ENCODE data around the gene DCLK1. TPM values are rescaled to one million over a fixed set of nuclear protein-coding genes. Genes with fewer than 3 reads are reported as not detected.

Gene DCLK1
- total and polyA plus RNA-seq, 4 donors = 0.04 to 0.56 (median 0.20) TPM

DNA sequence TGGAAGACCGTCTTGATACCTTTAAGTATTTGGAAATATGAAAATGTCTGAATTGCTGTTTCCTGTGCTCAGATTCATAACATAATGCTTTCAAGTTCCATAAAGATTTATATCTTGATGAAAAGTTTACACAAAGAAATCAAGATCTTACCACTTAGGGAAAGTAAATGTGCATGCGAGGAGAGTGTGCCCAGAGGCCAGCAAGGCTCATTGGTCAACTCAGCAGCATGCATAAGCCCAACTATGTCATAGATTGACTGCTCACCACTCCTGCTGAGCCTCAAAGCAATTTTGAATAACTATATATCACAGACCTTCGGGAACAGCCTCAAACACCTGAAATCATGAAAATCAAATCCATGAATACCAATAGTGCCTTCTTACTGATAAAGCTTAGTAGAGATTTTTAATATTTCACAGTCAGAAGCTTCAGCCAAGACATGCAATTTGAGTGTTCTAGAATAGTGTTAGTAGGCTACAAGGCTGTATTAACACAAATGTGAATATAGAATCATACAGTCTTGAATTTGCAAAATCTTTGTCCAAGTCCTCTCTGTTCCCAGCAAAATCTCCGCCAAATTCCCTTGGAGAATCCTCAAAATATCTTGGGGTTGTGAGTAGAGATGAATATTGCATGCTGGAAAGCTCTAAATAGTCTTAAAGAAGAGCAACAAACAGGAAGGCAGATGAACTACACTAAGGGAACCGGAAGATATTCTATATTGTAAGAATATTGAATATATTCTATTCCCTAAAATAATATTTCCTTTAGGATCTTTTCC lies 124.1 kb downstream of the DCLK1 start:
- H3K9me3 ChIP-seq (ENCODE audit: control insufficient read depth in 4 of 4, low read length in 3 of 4) = no peaks in the 10 kb centered on the region
- H3K4me3 ChIP-seq (ENCODE audit: low read depth in 1 of 3, low read length in 3 of 3) = no peak overlapping the region
- WGBS = 58% methylated on average over 5 of the region's 5 CpGs
- H3K9ac ChIP-seq (ENCODE audit: low read depth in 1 of 2, low read length in 2 of 2) = no peak overlapping the region
- no peak overlapping the region for H3K27ac ChIP-seq (ENCODE audit: low read depth in 1 of 2, low read length in 2 of 2)
- no peaks in the 10 kb centered on the region for H3K4me1 ChIP-seq (ENCODE audit: control insufficient read depth in 4 of 4, insufficient read depth in 4 of 4, low read length in 3 of 4)
- H3K36me3 ChIP-seq (ENCODE audit: control insufficient read depth in 4 of 4, insufficient read depth in 3 of 4, low read depth in 1 of 4, low read length in 3 of 4) = no peaks in the 10 kb centered on the region
- no peak for TF ChIP-seq SP1 (IDR thresholded peaks at IDR 0.05)
- H3K27me3 ChIP-seq (ENCODE audit: control insufficient read depth in 4 of 4, insufficient read depth in 4 of 4, low read length in 3 of 4) = no peaks in the 10 kb centered on the region
- DNase-seq (ENCODE audit: low spot score) = no peak

DNA sequence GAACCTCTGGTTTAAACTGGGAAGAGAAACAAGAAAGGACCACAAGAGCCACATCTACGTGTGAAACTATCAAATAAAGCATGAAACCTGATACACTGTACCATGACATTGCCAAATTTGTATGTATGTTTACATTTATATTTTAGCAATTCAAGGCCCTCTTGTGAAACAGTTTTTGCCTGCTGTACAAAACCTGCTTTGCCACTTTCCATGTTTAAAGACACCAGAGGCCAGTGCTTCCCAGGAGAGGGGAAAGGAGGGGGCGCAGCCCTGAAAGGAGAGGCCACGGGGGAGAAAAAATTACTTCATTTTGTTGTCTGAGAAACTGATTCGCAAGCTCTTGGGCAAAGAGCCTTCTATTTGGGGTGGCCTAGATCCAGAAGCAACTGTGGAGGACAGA lies 124.8 kb downstream of the DCLK1 start:
- no peak overlapping the region for H3K4me3 ChIP-seq (ENCODE audit: low read depth in 1 of 3, low read length in 3 of 3)
- DNase-seq (ENCODE audit: low spot score) = no peak
- H3K27ac ChIP-seq (ENCODE audit: low read depth in 1 of 2, low read length in 2 of 2) = no peak overlapping the region
- no peak overlapping the region for H3K9ac ChIP-seq (ENCODE audit: low read depth in 1 of 2, low read length in 2 of 2)
- WGBS = 73% methylated on average over 4 of the region's 4 CpGs
- no peaks in the 10 kb centered on the region for H3K36me3 ChIP-seq (ENCODE audit: control insufficient read depth in 4 of 4, insufficient read depth in 3 of 4, low read depth in 1 of 4, low read length in 3 of 4)
- no peaks in the 10 kb centered on the region for H3K4me1 ChIP-seq (ENCODE audit: control insufficient read depth in 4 of 4, insufficient read depth in 4 of 4, low read length in 3 of 4)
- H3K27me3 ChIP-seq (ENCODE audit: control insufficient read depth in 4 of 4, insufficient read depth in 4 of 4, low read length in 3 of 4) = no peaks in the 10 kb centered on the region
- H3K9me3 ChIP-seq (ENCODE audit: control insufficient read depth in 4 of 4, low read length in 3 of 4) = no peaks in the 10 kb centered on the region
- TF ChIP-seq HNF4G (IDR thresholded peaks at IDR 0.05) = no peak
- no peak for TF ChIP-seq SP1 (IDR thresholded peaks at IDR 0.05)

DNA sequence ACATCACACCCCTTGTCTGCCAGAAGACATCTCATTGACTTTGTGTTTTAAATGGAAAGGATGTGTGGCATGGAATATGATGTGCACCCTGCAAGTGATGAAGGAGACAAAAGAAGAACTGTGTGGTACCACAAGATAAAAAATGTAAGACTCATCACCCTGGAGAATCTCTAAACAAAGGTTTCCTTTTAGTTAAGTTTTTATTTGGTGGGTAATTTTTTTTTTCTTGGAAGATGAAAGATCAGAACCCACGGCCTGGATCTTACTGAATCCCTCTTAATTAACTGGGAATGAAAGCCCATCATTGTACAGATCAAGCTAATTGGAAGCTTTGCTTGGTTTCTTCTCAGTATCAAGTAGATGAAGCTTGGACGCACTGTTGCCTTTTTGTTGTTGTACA lies 129.6 kb downstream of the DCLK1 start:
- H3K9me3 ChIP-seq (ENCODE audit: control insufficient read depth in 4 of 4, low read length in 3 of 4) = no peaks in the 10 kb centered on the region
- no peak for DNase-seq (ENCODE audit: low spot score)
- H3K27ac ChIP-seq (ENCODE audit: low read depth in 1 of 2, low read length in 2 of 2) = no peak overlapping the region
- H3K27me3 ChIP-seq (ENCODE audit: control insufficient read depth in 4 of 4, insufficient read depth in 4 of 4, low read length in 3 of 4) = no peaks in the 10 kb centered on the region
- no peaks in the 10 kb centered on the region for H3K4me1 ChIP-seq (ENCODE audit: control insufficient read depth in 4 of 4, insufficient read depth in 4 of 4, low read length in 3 of 4)
- H3K4me3 ChIP-seq (ENCODE audit: low read depth in 1 of 3, low read length in 3 of 3) = no peak overlapping the region
- no peaks in the 10 kb centered on the region for H3K36me3 ChIP-seq (ENCODE audit: control insufficient read depth in 4 of 4, insufficient read depth in 3 of 4, low read depth in 1 of 4, low read length in 3 of 4)
- H3K9ac ChIP-seq (ENCODE audit: low read depth in 1 of 2, low read length in 2 of 2) = no peak overlapping the region
- TF ChIP-seq, protein P1, sequence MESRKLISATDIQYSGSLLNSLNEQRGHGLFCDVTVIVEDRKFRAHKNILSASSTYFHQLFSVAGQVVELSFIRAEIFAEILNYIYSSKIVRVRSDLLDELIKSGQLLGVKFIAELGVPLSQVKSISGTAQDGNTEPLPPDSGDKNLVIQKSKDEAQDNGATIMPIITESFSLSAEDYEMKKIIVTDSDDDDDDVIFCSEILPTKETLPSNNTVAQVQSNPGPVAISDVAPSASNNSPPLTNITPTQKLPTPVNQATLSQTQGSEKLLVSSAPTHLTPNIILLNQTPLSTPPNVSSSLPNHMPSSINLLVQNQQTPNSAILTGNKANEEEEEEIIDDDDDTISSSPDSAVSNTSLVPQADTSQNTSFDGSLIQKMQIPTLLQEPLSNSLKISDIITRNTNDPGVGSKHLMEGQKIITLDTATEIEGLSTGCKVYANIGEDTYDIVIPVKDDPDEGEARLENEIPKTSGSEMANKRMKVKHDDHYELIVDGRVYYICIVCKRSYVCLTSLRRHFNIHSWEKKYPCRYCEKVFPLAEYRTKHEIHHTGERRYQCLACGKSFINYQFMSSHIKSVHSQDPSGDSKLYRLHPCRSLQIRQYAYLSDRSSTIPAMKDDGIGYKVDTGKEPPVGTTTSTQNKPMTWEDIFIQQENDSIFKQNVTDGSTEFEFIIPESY (IDR thresholded peaks at IDR 0.05) = no peak
- TF ChIP-seq HNF4G (IDR thresholded peaks at IDR 0.05) = no peak
- TF ChIP-seq TAF1 (conservative IDR thresholded peaks at IDR 0.05) = no peak
- no peak for TF ChIP-seq GABPA (IDR thresholded peaks at IDR 0.05 in 1 of 2, conservative IDR thresholded peaks at IDR 0.05 in 1 of 2)
- no peak for TF ChIP-seq JUND (IDR thresholded peaks at IDR 0.05)
- no peak for TF ChIP-seq FOXA2 (IDR thresholded peaks at IDR 0.05)
- no peak for TF ChIP-seq RAD21 (IDR thresholded peaks at IDR 0.05)
- no peak for TF ChIP-seq RXRA (IDR thresholded peaks at IDR 0.05)
- TF ChIP-seq, protein P2, sequence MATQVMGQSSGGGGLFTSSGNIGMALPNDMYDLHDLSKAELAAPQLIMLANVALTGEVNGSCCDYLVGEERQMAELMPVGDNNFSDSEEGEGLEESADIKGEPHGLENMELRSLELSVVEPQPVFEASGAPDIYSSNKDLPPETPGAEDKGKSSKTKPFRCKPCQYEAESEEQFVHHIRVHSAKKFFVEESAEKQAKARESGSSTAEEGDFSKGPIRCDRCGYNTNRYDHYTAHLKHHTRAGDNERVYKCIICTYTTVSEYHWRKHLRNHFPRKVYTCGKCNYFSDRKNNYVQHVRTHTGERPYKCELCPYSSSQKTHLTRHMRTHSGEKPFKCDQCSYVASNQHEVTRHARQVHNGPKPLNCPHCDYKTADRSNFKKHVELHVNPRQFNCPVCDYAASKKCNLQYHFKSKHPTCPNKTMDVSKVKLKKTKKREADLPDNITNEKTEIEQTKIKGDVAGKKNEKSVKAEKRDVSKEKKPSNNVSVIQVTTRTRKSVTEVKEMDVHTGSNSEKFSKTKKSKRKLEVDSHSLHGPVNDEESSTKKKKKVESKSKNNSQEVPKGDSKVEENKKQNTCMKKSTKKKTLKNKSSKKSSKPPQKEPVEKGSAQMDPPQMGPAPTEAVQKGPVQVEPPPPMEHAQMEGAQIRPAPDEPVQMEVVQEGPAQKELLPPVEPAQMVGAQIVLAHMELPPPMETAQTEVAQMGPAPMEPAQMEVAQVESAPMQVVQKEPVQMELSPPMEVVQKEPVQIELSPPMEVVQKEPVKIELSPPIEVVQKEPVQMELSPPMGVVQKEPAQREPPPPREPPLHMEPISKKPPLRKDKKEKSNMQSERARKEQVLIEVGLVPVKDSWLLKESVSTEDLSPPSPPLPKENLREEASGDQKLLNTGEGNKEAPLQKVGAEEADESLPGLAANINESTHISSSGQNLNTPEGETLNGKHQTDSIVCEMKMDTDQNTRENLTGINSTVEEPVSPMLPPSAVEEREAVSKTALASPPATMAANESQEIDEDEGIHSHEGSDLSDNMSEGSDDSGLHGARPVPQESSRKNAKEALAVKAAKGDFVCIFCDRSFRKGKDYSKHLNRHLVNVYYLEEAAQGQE (IDR thresholded peaks at IDR 0.05) = no peak
- TF ChIP-seq NR2F2 (IDR thresholded peaks at IDR 0.05) = no peak
- TF ChIP-seq HNF4A (conservative IDR thresholded peaks at IDR 0.05) = no peak
- TF ChIP-seq, protein P3, sequence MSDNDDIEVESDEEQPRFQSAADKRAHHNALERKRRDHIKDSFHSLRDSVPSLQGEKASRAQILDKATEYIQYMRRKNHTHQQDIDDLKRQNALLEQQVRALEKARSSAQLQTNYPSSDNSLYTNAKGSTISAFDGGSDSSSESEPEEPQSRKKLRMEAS (IDR thresholded peaks at IDR 0.05) = no peak
- 62% methylated on average over 2 of the region's 2 CpGs for WGBS
